ENCODE data around the gene CDC42SE2.
"Not testable (repeated sequence)": the region's sequence is repeated elsewhere in the genome, so short reads cannot be mapped to it uniquely, and the experiment has no call there.

GRCh38 chr5:131335756-131336155 is 71.9 kb downstream of the CDC42SE2 start:
- TF ChIP-seq, protein P1, sequence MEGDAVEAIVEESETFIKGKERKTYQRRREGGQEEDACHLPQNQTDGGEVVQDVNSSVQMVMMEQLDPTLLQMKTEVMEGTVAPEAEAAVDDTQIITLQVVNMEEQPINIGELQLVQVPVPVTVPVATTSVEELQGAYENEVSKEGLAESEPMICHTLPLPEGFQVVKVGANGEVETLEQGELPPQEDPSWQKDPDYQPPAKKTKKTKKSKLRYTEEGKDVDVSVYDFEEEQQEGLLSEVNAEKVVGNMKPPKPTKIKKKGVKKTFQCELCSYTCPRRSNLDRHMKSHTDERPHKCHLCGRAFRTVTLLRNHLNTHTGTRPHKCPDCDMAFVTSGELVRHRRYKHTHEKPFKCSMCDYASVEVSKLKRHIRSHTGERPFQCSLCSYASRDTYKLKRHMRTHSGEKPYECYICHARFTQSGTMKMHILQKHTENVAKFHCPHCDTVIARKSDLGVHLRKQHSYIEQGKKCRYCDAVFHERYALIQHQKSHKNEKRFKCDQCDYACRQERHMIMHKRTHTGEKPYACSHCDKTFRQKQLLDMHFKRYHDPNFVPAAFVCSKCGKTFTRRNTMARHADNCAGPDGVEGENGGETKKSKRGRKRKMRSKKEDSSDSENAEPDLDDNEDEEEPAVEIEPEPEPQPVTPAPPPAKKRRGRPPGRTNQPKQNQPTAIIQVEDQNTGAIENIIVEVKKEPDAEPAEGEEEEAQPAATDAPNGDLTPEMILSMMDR (conservative IDR thresholded peaks at IDR 0.05; ENCODE audit: low read length): not testable (repeated sequence)
- TF ChIP-seq EZH2phosphoT487 (IDR thresholded peaks at IDR 0.05; ENCODE audit: borderline replicate concordance): not testable (repeated sequence)

All from Loucy (cell line).